Measurements from ENCODE around the gene CHMP4B.

GRCh38 chr20:33896509-33896908 lies 85.4 kb downstream of the CHMP4B start:
- TF ChIP-seq GTF2I (CRISPR knock-in tag; conservative IDR thresholded peaks at IDR 0.05) (no peak), ZNF138 (CRISPR knock-in tag; conservative IDR thresholded peaks at IDR 0.05) (no peak), ZNF263 (CRISPR knock-in tag; IDR thresholded peaks at IDR 0.05; ENCODE audit: low read depth) (no peak)
- TF ChIP-seq, protein P1, sequence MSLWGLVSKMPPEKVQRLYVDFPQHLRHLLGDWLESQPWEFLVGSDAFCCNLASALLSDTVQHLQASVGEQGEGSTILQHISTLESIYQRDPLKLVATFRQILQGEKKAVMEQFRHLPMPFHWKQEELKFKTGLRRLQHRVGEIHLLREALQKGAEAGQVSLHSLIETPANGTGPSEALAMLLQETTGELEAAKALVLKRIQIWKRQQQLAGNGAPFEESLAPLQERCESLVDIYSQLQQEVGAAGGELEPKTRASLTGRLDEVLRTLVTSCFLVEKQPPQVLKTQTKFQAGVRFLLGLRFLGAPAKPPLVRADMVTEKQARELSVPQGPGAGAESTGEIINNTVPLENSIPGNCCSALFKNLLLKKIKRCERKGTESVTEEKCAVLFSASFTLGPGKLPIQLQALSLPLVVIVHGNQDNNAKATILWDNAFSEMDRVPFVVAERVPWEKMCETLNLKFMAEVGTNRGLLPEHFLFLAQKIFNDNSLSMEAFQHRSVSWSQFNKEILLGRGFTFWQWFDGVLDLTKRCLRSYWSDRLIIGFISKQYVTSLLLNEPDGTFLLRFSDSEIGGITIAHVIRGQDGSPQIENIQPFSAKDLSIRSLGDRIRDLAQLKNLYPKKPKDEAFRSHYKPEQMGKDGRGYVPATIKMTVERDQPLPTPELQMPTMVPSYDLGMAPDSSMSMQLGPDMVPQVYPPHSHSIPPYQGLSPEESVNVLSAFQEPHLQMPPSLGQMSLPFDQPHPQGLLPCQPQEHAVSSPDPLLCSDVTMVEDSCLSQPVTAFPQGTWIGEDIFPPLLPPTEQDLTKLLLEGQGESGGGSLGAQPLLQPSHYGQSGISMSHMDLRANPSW (CRISPR knock-in tag; conservative IDR thresholded peaks at IDR 0.05; ENCODE audit: low read depth), result no peak
- TF ChIP-seq, protein P2, sequence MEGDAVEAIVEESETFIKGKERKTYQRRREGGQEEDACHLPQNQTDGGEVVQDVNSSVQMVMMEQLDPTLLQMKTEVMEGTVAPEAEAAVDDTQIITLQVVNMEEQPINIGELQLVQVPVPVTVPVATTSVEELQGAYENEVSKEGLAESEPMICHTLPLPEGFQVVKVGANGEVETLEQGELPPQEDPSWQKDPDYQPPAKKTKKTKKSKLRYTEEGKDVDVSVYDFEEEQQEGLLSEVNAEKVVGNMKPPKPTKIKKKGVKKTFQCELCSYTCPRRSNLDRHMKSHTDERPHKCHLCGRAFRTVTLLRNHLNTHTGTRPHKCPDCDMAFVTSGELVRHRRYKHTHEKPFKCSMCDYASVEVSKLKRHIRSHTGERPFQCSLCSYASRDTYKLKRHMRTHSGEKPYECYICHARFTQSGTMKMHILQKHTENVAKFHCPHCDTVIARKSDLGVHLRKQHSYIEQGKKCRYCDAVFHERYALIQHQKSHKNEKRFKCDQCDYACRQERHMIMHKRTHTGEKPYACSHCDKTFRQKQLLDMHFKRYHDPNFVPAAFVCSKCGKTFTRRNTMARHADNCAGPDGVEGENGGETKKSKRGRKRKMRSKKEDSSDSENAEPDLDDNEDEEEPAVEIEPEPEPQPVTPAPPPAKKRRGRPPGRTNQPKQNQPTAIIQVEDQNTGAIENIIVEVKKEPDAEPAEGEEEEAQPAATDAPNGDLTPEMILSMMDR (IDR thresholded peaks at IDR 0.05), result no peak
